Lower leg skin (tissue), 3 donors: ENCODE results near the gene DISP3.

Source experiments
- POLR2A ChIP-seq, 2 donors: fragments of 450-650 bp; IDR thresholded peaks; one replicate each; pipeline ENCODE4 v1.6.1; 2016 to 2017; ENCODE audit warnings: antibody characterized with exemption in 2 of 2, mild to moderate bottlenecking in 1 of 2, moderate library complexity in 1 of 2
- TF ChIP-seq, protein P1 (sequence below), 3 donors: fragments of 450-650 bp; IDR thresholded peaks; one replicate each; pipeline ENCODE4 v1.5.1; 2016; ENCODE audit warnings: antibody characterized with exemption in 3 of 3, mild to moderate bottlenecking in 3 of 3, moderate library complexity in 2 of 3

- TF ChIP-seq POLR2A (IDR thresholded peaks at IDR 0.05), result no peak
- TF ChIP-seq, protein P1, sequence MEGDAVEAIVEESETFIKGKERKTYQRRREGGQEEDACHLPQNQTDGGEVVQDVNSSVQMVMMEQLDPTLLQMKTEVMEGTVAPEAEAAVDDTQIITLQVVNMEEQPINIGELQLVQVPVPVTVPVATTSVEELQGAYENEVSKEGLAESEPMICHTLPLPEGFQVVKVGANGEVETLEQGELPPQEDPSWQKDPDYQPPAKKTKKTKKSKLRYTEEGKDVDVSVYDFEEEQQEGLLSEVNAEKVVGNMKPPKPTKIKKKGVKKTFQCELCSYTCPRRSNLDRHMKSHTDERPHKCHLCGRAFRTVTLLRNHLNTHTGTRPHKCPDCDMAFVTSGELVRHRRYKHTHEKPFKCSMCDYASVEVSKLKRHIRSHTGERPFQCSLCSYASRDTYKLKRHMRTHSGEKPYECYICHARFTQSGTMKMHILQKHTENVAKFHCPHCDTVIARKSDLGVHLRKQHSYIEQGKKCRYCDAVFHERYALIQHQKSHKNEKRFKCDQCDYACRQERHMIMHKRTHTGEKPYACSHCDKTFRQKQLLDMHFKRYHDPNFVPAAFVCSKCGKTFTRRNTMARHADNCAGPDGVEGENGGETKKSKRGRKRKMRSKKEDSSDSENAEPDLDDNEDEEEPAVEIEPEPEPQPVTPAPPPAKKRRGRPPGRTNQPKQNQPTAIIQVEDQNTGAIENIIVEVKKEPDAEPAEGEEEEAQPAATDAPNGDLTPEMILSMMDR (IDR thresholded peaks at IDR 0.05), result no peak
Measured at GRCh38 chr1:11537380-11537764, 58.4 kb downstream of the DISP3 start.
